Spleen (tissue), 11 donors: Measurements from ENCODE around the gene ICOS. TPM values are rescaled to one million over a fixed set of nuclear protein-coding genes. Genes with fewer than 3 reads are reported as not detected.

Source experiments
- DNase-seq: peaks from one replicate; pipeline ENCODE4 v3.0.0-alpha.2; 2020
- H3K27ac ChIP-seq, 8 donors: fragments of 200-600 bp; sonication (generic) in 7 of 8; 1 replicate in 4 of 8; 2 replicates in 4 of 8; pipeline versions ENCODE4 v1.5.0 to v1.8.0; 2016 to 2021; ENCODE audit warnings: inconsistent platforms in 4 of 8, mild to moderate bottlenecking in 4 of 8, moderate library complexity in 1 of 8
- H3K27me3 ChIP-seq, 7 donors: fragments of 200-600 bp; sonication (generic) in 6 of 7; replicated peaks in 1 of 7; 1 replicate in 4 of 7; 2 replicates in 3 of 7; pipeline versions ENCODE4 v1.5.0 to v1.8.0; 2016 to 2021; ENCODE audit warnings: inconsistent platforms in 3 of 7, mild to moderate bottlenecking in 1 of 7
- H3K36me3 ChIP-seq, 6 donors: fragments of 200-600 bp; sonication (generic) in 5 of 6; 1 replicate in 4 of 6; 2 replicates in 2 of 6; pipeline versions ENCODE4 v1.5.0 to v1.8.0; 2016 to 2021; ENCODE audit warnings: inconsistent platforms in 2 of 6
- H3K4me1 ChIP-seq, 6 donors: fragments of 200-600 bp; sonication (generic) in 5 of 6; 1 replicate in 3 of 6; 2 replicates in 3 of 6; pipeline versions ENCODE4 v1.5.0 to v1.8.0; 2016 to 2021; ENCODE audit warnings: inconsistent platforms in 3 of 6
- H3K4me3 ChIP-seq, 8 donors: fragments of 200-600 bp; sonication (generic) in 7 of 8; 1 replicate in 4 of 8; 2 replicates in 4 of 8; pipeline versions ENCODE4 v1.5.0 to v1.8.0; 2016 to 2021; ENCODE audit warnings: inconsistent platforms in 4 of 8, mild to moderate bottlenecking in 4 of 8, moderate library complexity in 2 of 8
- H3K9me3 ChIP-seq, 8 donors: fragments of 200-600 bp; sonication (generic) in 7 of 8; 1 replicate in 4 of 8; 2 replicates in 4 of 8; pipeline versions ENCODE4 v1.5.0 to v1.8.0; 2016 to 2021; ENCODE audit warnings: inconsistent platforms in 4 of 8
- CTCF ChIP-seq, 11 experiments: fragments of 200-600 bp in 7 of 11; fragments of 450-650 bp in 4 of 11; sonication (generic) in 4 of 11; IDR thresholded peaks in 8 of 11; conservative IDR thresholded peaks in 3 of 11; 1 replicate in 7 of 11; 2 replicates in 4 of 11; pipeline versions ENCODE4 v1.4.0 to v1.8.0; 2016 to 2021; ENCODE audit warnings: antibody characterized with exemption in 11 of 11, inconsistent platforms in 4 of 11, mild to moderate bottlenecking in 1 of 11
- POLR2A ChIP-seq, 3 donors: fragments of 450-650 bp; IDR thresholded peaks; one replicate each; pipeline ENCODE4 v1.5.1; 2017; ENCODE audit warnings: antibody characterized with exemption in 3 of 3, mild to moderate bottlenecking in 1 of 3
- POLR2AphosphoS5 ChIP-seq, 3 donors: sonication (generic); formaldehyde crosslinking; IDR thresholded peaks; one replicate each; pipeline ENCODE4 v1.5.1; 2017; ENCODE audit warnings: antibody characterized with exemption in 3 of 3
- WGBS, 5 donors: extraction: QIAGEN DNeasy Blood & Tissue Kit in 3 of 5; methylation state at CpG; one replicate each; pipeline versions ENCODE4 v1.1.5 to v1.1.7; 2013 to 2018; 5-methylcytosine and 5-hydroxymethylcytosine counted together
- intact Hi-C: fragments of 100-400 bp; cut with DNase I; formaldehyde crosslinking; loops from one replicate; pipeline ENCODE4 v1.15.0; 2023; ENCODE audit warnings: low total_unique reads
- polyA plus RNA-seq, 3 donors: library from polyadenylated mRNA; stranded (reverse); fragments of 200-250 nt; gene quantifications; one replicate each; pipeline ENCODE4 v1.2.1, GENCODE V29; 2013
- total RNA-seq, 7 donors: library from RNA; depleted of rRNA in 3 of 7; stranded (reverse); fragments of >200 nt in 3 of 7; fragmentation: NEBNext Ultra II Directional in 4 of 7; extraction: Animal tissue kit (Norgen Biotek cat#: 25700) in 4 of 7; gene quantifications; one replicate each; pipeline versions ENCODE4 v1.1.0 to v1.2.1, GENCODE V29; 2016 to 2021
- donor health status: healthy with polysubstance abuse.
- donor health status: DM: no; HTN: no; CAD: no; lungs with moderate emphysema.
- donor health status: DM: no; HTN: no; CAD: no.
- donor health status: Bipolar disorder and iron deficiency.
- donor health status: healthy.
- donor health status: DM: no; HTN: no; CAD: no.
- donor health status: DM: yes; HTN: yes; CAD: no.

Gene ICOS
- total and polyA plus RNA-seq, 10 donors = 1.2 to 5.0 (median 3.6) TPM

GRCh38 chr2:203993011-203993410 lies 56.4 kb downstream of the ICOS start:
- intact Hi-C loops = no loop called here
- no peaks in the 10 kb centered on the region for H3K9me3 ChIP-seq
- peak overlapping the region in 1 of 8 donors; percentile 3 for H3K27ac ChIP-seq
- H3K4me3 ChIP-seq = no peak overlapping the region
- 68 to 87% (median 76%) methylated on average over 4 of the region's 4 CpGs for WGBS, 5 donors
- H3K27me3 ChIP-seq = no peaks in the 10 kb centered on the region
- no peak for TF ChIP-seq POLR2AphosphoS5 (IDR thresholded peaks at IDR 0.05)
- no peak for TF ChIP-seq CTCF (IDR thresholded peaks at IDR 0.05 in 8 of 11, conservative IDR thresholded peaks at IDR 0.05 in 3 of 11)
- TF ChIP-seq POLR2A (IDR thresholded peaks at IDR 0.05) = no peak
- H3K36me3 ChIP-seq = no peaks in the 10 kb centered on the region
- H3K4me1 ChIP-seq = peaks cover 0 to 7% (median 0%) of the 10 kb centered on the region in 6 donors
- DNase-seq = no peak

GRCh38 chr2:203993560-203993959 lies 57.0 kb downstream of the ICOS start:
- no peaks in the 10 kb centered on the region for H3K36me3 ChIP-seq
- no peak overlapping the region for H3K4me3 ChIP-seq
- H3K27ac ChIP-seq = peak overlapping the region in 1 of 8 donors; percentile 3
- intact Hi-C loops = no loop called here
- H3K27me3 ChIP-seq = no peaks in the 10 kb centered on the region
- WGBS, 5 donors = 78 to 91% (median 79%) methylated on average over 4 of the region's 4 CpGs
- DNase-seq = no peak
- TF ChIP-seq POLR2A (IDR thresholded peaks at IDR 0.05) (no peak), POLR2AphosphoS5 (IDR thresholded peaks at IDR 0.05) (no peak), CTCF (IDR thresholded peaks at IDR 0.05 in 8 of 11, conservative IDR thresholded peaks at IDR 0.05 in 3 of 11) (no peak)
- H3K4me1 ChIP-seq = peaks cover 0 to 12% (median 0%) of the 10 kb centered on the region in 6 donors
- H3K9me3 ChIP-seq = no peaks in the 10 kb centered on the region

- intact Hi-C loops = no loop called here
- H3K27me3 ChIP-seq = no peaks in the 10 kb centered on the region
- WGBS, 5 donors = 61 to 81% (median 71%) methylated on average over 2 of the region's 2 CpGs
- TF ChIP-seq POLR2AphosphoS5 (IDR thresholded peaks at IDR 0.05) (no peak), POLR2A (IDR thresholded peaks at IDR 0.05) (no peak), CTCF (IDR thresholded peaks at IDR 0.05 in 8 of 11, conservative IDR thresholded peaks at IDR 0.05 in 3 of 11) (no peak)
- no peak overlapping the region for H3K4me3 ChIP-seq
- H3K36me3 ChIP-seq = no peaks in the 10 kb centered on the region
- no peak overlapping the region for H3K27ac ChIP-seq
- DNase-seq = no peak
- H3K4me1 ChIP-seq = peaks cover 0 to 19% (median under 1%) of the 10 kb centered on the region in 6 donors
- no peaks in the 10 kb centered on the region for H3K9me3 ChIP-seq
Observed at GRCh38 chr2:203994735-203995134, 58.2 kb downstream of the ICOS start.

- H3K4me3 ChIP-seq = no peak overlapping the region
- intact Hi-C loops = no loop called here
- no peaks in the 10 kb centered on the region for H3K36me3 ChIP-seq
- no peak for TF ChIP-seq POLR2AphosphoS5 (IDR thresholded peaks at IDR 0.05)
- TF ChIP-seq CTCF (IDR thresholded peaks at IDR 0.05 in 8 of 11, conservative IDR thresholded peaks at IDR 0.05 in 3 of 11) = no peak
- TF ChIP-seq POLR2A (IDR thresholded peaks at IDR 0.05) = no peak
- no peak for DNase-seq
- H3K4me1 ChIP-seq = peaks cover 0 to 31% (median 2%) of the 10 kb centered on the region in 6 donors
- WGBS, 5 donors = 90 to 96% (median 92%) methylated on average over 5 of the region's 5 CpGs
- no peaks in the 10 kb centered on the region for H3K9me3 ChIP-seq
- H3K27me3 ChIP-seq = no peaks in the 10 kb centered on the region
- no peak overlapping the region for H3K27ac ChIP-seq
Observed at GRCh38 chr2:203996692-203997091, 60.1 kb downstream of the ICOS start.
